ENCODE data around the gene GMPR. TPM values are rescaled to one million over a fixed set of nuclear protein-coding genes. Genes with fewer than 3 reads are reported as not detected.

Gene GMPR
- total RNA-seq, 2 experiments from 2014 or later, result not detected

- no peak overlapping the region for H3K27ac ChIP-seq (ENCODE audit: low read depth, low read length, poor library complexity, severe bottlenecking)
- BruUV-seq (replicated peaks), result no TSS peak
- POLR2A ChIA-PET, result no interaction called here
These were observed 26.4 kb downstream of the GMPR start for GRCh38 chr6:16264785-16265184.

GRCh38 chr6:16265351-16266341 is 27.3 kb downstream of the GMPR start:
- H3K9me2 ChIP-seq (ENCODE audit: insufficient read depth, low read length), result no peaks in the 10 kb centered on the region
- no peak overlapping the region for H3K4me2 ChIP-seq (ENCODE audit: low read length)
- no peak for DNase-seq (ENCODE audit: low spot score)
- H3K4me3 ChIP-seq (ENCODE audit: low read depth, low read length, poor library complexity, severe bottlenecking), result no peak overlapping the region
- no peaks in the 10 kb centered on the region for H4K20me1 ChIP-seq (ENCODE audit: insufficient read depth, low read length)
- no peak overlapping the region for H3K27ac ChIP-seq (ENCODE audit: low read depth, low read length, poor library complexity, severe bottlenecking)
- no TSS peak for BruUV-seq (replicated peaks)
- CTCF ChIA-PET (ENCODE audit: unreplicated experiment), result no interaction called here
- H3K79me2 ChIP-seq (ENCODE audit: insufficient read depth, low read depth, low read length), result no peaks in the 10 kb centered on the region
- H3K9me3 ChIP-seq (ENCODE audit: low read length), result no peaks in the 10 kb centered on the region
- no peaks in the 10 kb centered on the region for H3K36me3 ChIP-seq (ENCODE audit: insufficient read depth, low read length)
- POLR2A ChIA-PET, result interaction anchor here (1.0 kb wide), 1 partner anchor 9 kb away, joined by 3 read pairs; no protein-coding TSS in a partner anchor
- H2AFZ ChIP-seq (ENCODE audit: low read length), result no peak overlapping the region
- no peaks in the 10 kb centered on the region for H3K4me1 ChIP-seq (ENCODE audit: insufficient read depth, low read length, poor library complexity, severe bottlenecking)
- no peak for TF ChIP-seq CTCF (conservative IDR thresholded peaks at IDR 0.05; ENCODE audit: low read length)
- TF ChIP-seq EZH2phosphoT487 (IDR thresholded peaks at IDR 0.05; ENCODE audit: borderline replicate concordance, low read depth, low read length), result no peak
- intact Hi-C loops (cut with micrococcal nuclease; ENCODE audit: unreplicated experiment), result no loop called here

More at GRCh38 chr6:16264785-16265184, 26.4 kb downstream of the GMPR start:
- TF ChIP-seq EZH2phosphoT487 (IDR thresholded peaks at IDR 0.05; ENCODE audit: borderline replicate concordance, low read depth, low read length) (no peak), CTCF (conservative IDR thresholded peaks at IDR 0.05; ENCODE audit: low read length) (no peak)
- no peak overlapping the region for H3K4me3 ChIP-seq (ENCODE audit: low read depth, low read length, poor library complexity, severe bottlenecking)
- H3K4me2 ChIP-seq (ENCODE audit: low read length), result no peak overlapping the region
- H3K4me1 ChIP-seq (ENCODE audit: insufficient read depth, low read length, poor library complexity, severe bottlenecking), result no peaks in the 10 kb centered on the region
- H3K9me2 ChIP-seq (ENCODE audit: insufficient read depth, low read length), result no peaks in the 10 kb centered on the region
- H3K36me3 ChIP-seq (ENCODE audit: insufficient read depth, low read length), result no peaks in the 10 kb centered on the region
- H2AFZ ChIP-seq (ENCODE audit: low read length), result no peak overlapping the region
- intact Hi-C loops (cut with micrococcal nuclease; ENCODE audit: unreplicated experiment), result no loop called here
- H4K20me1 ChIP-seq (ENCODE audit: insufficient read depth, low read length), result no peaks in the 10 kb centered on the region
- DNase-seq (ENCODE audit: low spot score), result no peak
- no peaks in the 10 kb centered on the region for H3K9me3 ChIP-seq (ENCODE audit: low read length)
- no peaks in the 10 kb centered on the region for H3K79me2 ChIP-seq (ENCODE audit: insufficient read depth, low read depth, low read length)
- CTCF ChIA-PET (ENCODE audit: unreplicated experiment), result no interaction called here

Data from OCI-LY7 (cell line).